GM12891 (cell line): Measurements from ENCODE around the gene DRD4.

Experiments used
- PAX5 ChIP-seq: IDR thresholded peaks from 2 replicates; pipeline ENCODE4 v1.6.1; 2011; ENCODE audit warnings: low read length, moderate library complexity, mild to moderate bottlenecking; ENCODE audit not compliant: insufficient read depth, severe bottlenecking
- POLR2A ChIP-seq: IDR thresholded peaks from 2 replicates; pipeline ENCODE4 v1.6.1; 2011; ENCODE audit warnings: low read depth, low read length, control low read depth
- POLR2AphosphoS5 ChIP-seq: IDR thresholded peaks from 2 replicates; pipeline ENCODE4 v1.6.1; 2011; ENCODE audit warnings: low read depth, low read length, control low read depth
- POU2F2 ChIP-seq: IDR thresholded peaks from 2 replicates; pipeline ENCODE4 v1.6.1; 2011; ENCODE audit warnings: low read depth, mild to moderate bottlenecking, control low read depth, low read length, moderate library complexity
- SPI1 ChIP-seq: IDR thresholded peaks from 2 replicates; pipeline ENCODE4 v1.6.1; 2011; ENCODE audit warnings: low read depth, low read length, control low read depth
- TAF1 ChIP-seq: IDR thresholded peaks from 2 replicates; pipeline ENCODE4 v1.6.1; 2011; ENCODE audit warnings: low read depth, low read length, control low read depth

GRCh38 chr11:628056-628455 is 9.0 kb upstream of the DRD4 start:
- TF ChIP-seq TAF1 (no peak), POLR2A (no peak), POLR2AphosphoS5 (no peak), SPI1 (no peak), POU2F2 (no peak), PAX5 (no peak)
